Ishikawa (cell line): ENCODE results near the gene LAIR1.

ENCODE experiments used
- CEBPB ChIP-seq: IDR thresholded peaks from 2 replicates; pipeline ENCODE4 v1.6.1; 2012
- CREB1 ChIP-seq: IDR thresholded peaks from 2 replicates; pipeline ENCODE4 v1.6.1; 2012; ENCODE audit warnings: low read depth
- EGR1 ChIP-seq: IDR thresholded peaks from 2 replicates; pipeline ENCODE4 v1.6.1; 2012
- EP300 ChIP-seq: IDR thresholded peaks from 2 replicates; pipeline ENCODE4 v1.6.1; 2012; ENCODE audit warnings: borderline replicate concordance
- FOXM1 ChIP-seq: IDR thresholded peaks from 2 replicates; pipeline ENCODE4 v1.6.1; 2012; ENCODE audit warnings: low read depth, borderline replicate concordance
- NFIC ChIP-seq: IDR thresholded peaks from 2 replicates; pipeline ENCODE4 v1.6.1; 2012
- RAD21 ChIP-seq: IDR thresholded peaks from 2 replicates; pipeline ENCODE4 v1.6.1; 2012; ENCODE audit warnings: low read depth
- TAF1 ChIP-seq: IDR thresholded peaks from 2 replicates; pipeline ENCODE4 v1.6.1; 2012; ENCODE audit warnings: low read depth, mild to moderate bottlenecking
- TCF12 ChIP-seq: IDR thresholded peaks from 2 replicates; pipeline ENCODE4 v1.6.1; 2012; ENCODE audit warnings: low read depth
- TEAD4 ChIP-seq: IDR thresholded peaks from 2 replicates; pipeline ENCODE4 v1.6.1; 2012
- YY1 ChIP-seq: IDR thresholded peaks from 2 replicates; pipeline ENCODE4 v1.6.1; 2012; ENCODE audit warnings: low read depth
- ZBTB7A ChIP-seq: IDR thresholded peaks from 2 replicates; pipeline ENCODE4 v1.6.1; 2012; ENCODE audit warnings: low read depth
- TF ChIP-seq, protein P1 (sequence below): IDR thresholded peaks from 2 replicates; pipeline ENCODE4 v1.6.1; 2012
- TF ChIP-seq, protein P2 (sequence below): IDR thresholded peaks from 2 replicates; pipeline ENCODE4 v1.6.1; 2012
- TF ChIP-seq, protein P3 (sequence below): IDR thresholded peaks from 2 replicates; pipeline ENCODE4 v1.6.1; 2012; ENCODE audit warnings: low read depth, mild to moderate bottlenecking

LAIR1 gene

DNA sequence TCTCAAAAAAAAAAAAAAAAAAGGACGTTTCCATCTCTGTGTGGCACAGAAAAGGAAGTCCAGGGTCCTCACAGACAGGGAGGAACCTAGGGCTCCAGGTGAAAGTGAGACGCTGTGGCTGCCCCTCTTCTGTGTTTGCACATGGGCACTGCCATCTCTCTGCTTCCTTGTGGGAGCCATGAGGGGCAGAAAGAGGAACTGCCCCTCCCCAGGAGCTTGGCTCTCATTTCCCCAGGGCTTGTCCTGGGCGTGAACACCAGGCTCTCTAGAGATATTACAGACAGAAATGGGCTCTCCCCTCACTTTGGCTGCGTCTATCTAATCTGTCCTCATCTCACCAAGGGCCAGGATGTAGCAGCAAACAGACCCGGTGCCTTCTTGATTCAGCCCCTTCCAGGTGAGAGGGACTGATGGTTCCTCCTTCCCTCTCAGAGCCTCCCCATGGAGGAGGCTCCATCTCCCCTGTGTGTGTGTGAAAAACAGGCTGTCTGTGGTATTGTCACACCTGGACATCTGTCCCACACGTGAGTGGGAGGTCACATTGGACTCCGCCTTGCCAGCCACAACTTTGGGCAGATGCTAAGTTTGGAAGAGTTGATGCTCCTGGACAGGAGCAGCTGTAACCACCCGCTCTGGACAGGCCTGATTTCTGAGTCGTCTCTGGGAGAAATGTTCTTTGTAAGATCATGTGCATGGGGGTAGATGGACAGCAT, 24.9 kb downstream of the LAIR1 start:
- no peak for TF ChIP-seq TAF1
- TF ChIP-seq, protein P1, sequence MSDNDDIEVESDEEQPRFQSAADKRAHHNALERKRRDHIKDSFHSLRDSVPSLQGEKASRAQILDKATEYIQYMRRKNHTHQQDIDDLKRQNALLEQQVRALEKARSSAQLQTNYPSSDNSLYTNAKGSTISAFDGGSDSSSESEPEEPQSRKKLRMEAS: no peak
- no peak for TF ChIP-seq RAD21
- TF ChIP-seq CEBPB: no peak
- no peak for TF ChIP-seq YY1
- no peak for TF ChIP-seq CREB1
- no peak for TF ChIP-seq EP300
- no peak for TF ChIP-seq TEAD4
- TF ChIP-seq FOXM1: no peak
- TF ChIP-seq ZBTB7A: no peak
- TF ChIP-seq EGR1: no peak
- TF ChIP-seq, protein P2, sequence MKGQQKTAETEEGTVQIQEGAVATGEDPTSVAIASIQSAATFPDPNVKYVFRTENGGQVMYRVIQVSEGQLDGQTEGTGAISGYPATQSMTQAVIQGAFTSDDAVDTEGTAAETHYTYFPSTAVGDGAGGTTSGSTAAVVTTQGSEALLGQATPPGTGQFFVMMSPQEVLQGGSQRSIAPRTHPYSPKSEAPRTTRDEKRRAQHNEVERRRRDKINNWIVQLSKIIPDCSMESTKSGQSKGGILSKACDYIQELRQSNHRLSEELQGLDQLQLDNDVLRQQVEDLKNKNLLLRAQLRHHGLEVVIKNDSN: no peak
- TF ChIP-seq, protein P3, sequence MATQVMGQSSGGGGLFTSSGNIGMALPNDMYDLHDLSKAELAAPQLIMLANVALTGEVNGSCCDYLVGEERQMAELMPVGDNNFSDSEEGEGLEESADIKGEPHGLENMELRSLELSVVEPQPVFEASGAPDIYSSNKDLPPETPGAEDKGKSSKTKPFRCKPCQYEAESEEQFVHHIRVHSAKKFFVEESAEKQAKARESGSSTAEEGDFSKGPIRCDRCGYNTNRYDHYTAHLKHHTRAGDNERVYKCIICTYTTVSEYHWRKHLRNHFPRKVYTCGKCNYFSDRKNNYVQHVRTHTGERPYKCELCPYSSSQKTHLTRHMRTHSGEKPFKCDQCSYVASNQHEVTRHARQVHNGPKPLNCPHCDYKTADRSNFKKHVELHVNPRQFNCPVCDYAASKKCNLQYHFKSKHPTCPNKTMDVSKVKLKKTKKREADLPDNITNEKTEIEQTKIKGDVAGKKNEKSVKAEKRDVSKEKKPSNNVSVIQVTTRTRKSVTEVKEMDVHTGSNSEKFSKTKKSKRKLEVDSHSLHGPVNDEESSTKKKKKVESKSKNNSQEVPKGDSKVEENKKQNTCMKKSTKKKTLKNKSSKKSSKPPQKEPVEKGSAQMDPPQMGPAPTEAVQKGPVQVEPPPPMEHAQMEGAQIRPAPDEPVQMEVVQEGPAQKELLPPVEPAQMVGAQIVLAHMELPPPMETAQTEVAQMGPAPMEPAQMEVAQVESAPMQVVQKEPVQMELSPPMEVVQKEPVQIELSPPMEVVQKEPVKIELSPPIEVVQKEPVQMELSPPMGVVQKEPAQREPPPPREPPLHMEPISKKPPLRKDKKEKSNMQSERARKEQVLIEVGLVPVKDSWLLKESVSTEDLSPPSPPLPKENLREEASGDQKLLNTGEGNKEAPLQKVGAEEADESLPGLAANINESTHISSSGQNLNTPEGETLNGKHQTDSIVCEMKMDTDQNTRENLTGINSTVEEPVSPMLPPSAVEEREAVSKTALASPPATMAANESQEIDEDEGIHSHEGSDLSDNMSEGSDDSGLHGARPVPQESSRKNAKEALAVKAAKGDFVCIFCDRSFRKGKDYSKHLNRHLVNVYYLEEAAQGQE: no peak
- no peak for TF ChIP-seq TCF12
- no peak for TF ChIP-seq NFIC

DNA sequence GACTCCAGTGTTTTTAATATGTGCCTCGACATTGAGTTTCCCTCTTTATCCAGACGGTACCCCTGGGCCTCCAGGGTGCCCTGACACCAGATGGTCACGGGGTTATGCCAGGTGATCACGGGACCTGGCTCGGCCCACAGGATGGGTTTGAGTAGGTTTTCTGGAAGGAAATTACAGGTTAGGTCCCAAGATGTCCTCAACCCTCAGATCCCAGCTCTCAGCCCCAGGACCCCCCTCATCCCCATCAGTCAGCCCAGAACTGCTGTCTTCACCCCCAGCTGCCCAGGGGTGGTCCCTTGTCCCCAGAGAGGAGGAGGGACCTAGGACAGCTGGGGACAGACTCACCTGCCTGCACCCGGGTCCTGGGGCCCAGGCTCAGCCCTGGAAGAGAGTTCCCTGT, 26.2 kb downstream of the LAIR1 start:
- TF ChIP-seq YY1 (no peak), EP300 (no peak), FOXM1 (no peak), EGR1 (no peak), TAF1 (no peak), CEBPB (no peak), TEAD4 (no peak), TCF12 (no peak), RAD21 (no peak), NFIC (no peak), CREB1 (no peak), ZBTB7A (no peak)
- TF ChIP-seq, protein P2: no peak
- TF ChIP-seq, protein P3: no peak
- TF ChIP-seq, protein P1: no peak

DNA sequence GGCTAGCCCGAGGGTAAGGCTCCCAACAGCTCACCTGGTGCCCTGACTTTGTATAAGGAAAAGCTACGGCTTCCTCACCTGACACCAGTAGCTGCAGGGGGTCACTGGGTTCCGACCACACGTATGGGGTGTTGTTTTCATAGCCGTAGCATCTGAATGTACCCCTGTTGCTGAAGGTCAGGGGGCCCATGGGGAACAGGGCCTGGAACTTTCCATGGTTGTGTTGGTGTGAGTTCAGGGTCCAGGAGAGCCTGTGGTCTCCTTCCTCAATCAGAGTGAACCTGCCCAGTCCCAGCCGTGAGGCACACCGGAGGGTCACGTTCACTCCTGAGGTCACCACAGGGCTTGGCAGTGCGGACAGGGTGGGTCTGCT, 26.9 kb downstream of the LAIR1 start:
- TF ChIP-seq ZBTB7A: no peak
- TF ChIP-seq RAD21: no peak
- TF ChIP-seq CEBPB: no peak
- TF ChIP-seq, protein P1: no peak
- TF ChIP-seq EGR1: no peak
- TF ChIP-seq, protein P2: no peak
- no peak for TF ChIP-seq NFIC
- no peak for TF ChIP-seq FOXM1
- no peak for TF ChIP-seq CREB1
- no peak for TF ChIP-seq TAF1
- no peak for TF ChIP-seq YY1
- TF ChIP-seq EP300: no peak

DNA sequence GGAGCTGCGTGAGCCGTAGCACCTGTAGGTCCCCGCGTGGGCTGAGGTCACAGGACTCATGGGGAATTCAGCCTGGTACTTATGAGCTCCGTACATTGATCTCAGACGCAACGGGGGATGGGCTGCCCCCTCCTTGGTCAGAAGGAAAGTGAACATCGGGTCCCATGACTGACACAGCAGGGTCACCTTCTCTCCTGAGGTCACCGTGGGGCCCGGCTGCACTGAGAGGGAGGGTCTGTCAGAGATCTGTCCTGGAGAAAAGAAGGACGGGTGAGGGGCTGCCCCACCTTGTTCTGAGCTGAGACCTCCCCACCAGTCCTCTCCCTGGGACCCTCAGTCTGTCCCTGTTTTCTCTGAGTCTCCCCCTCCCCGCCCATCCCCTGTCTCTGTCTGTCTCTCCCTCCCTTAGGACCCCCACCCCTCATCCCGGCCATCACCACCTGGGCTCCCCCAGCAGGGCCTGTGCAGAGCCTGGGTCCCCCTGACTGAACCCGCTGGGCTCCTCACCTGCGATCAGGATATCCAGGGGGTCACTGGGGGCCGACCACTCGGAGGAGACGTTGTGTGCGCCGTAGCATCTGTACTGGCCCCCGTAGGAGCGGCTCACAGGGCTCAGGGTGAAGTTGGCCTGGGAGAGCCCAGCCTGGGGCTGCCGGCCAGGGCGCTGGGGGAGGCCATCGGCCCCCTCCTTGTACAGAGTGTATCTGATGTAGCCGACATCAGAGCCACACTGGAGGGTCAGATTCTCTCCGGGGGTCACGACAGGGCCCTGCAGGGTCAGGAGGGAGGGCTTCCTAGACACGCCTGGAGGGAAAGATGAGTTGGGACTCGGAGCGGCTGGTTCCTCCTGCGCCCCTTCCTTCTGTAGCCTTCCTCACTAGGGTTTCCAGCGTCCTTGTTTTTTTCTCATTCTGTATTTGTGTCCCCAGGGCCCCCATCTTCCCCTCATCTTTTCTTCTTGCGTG, 27.6 kb downstream of the LAIR1 start:
- TF ChIP-seq NFIC (no peak), TAF1 (no peak), CEBPB (no peak), EP300 (no peak), TEAD4 (no peak), TCF12 (no peak), FOXM1 (no peak), EGR1 (no peak), YY1 (no peak), ZBTB7A (no peak), CREB1 (no peak)
